Transverse colon (tissue), 4 donors: ENCODE data around the gene MRPL27. TPM values are rescaled to one million over a fixed set of nuclear protein-coding genes. Genes with fewer than 3 reads are reported as not detected.

ENCODE experiments used
- DNase-seq: peaks from one replicate; pipeline ENCODE4 v3.0.0-alpha.2; 2019
- H3K27ac ChIP-seq, 4 donors: fragments of 200-600 bp; sonication (generic); 2 replicates each; pipeline ENCODE4 v1.5.1; 2016 to 2018; ENCODE audit warnings: inconsistent platforms in 4 of 4
- H3K27me3 ChIP-seq: fragments of 200-600 bp; sonication (generic); 2 replicates; pipeline ENCODE4 v1.5.1; 2017; ENCODE audit warnings: inconsistent platforms
- H3K36me3 ChIP-seq, 4 donors: fragments of 200-600 bp; sonication (generic); 2 replicates each; pipeline ENCODE4 v1.5.1; 2017 to 2019; ENCODE audit warnings: inconsistent platforms in 4 of 4
- H3K4me1 ChIP-seq, 4 donors: fragments of 200-600 bp; sonication (generic); 2 replicates each; pipeline ENCODE4 v1.5.1; 2017 to 2020; ENCODE audit warnings: inconsistent platforms in 4 of 4
- H3K4me3 ChIP-seq, 4 donors: fragments of 200-600 bp; sonication (generic); 1 replicate in 1 of 4; 2 replicates in 3 of 4; pipeline versions ENCODE4 v1.5.1 to v1.6.1; 2017 to 2019; ENCODE audit warnings: inconsistent platforms in 4 of 4
- H3K9me3 ChIP-seq, 2 donors: fragments of 200-600 bp; sonication (generic); 2 replicates each; pipeline ENCODE4 v1.5.1; 2017 to 2019; ENCODE audit warnings: inconsistent platforms in 2 of 2
- CTCF ChIP-seq, 5 experiments: fragments of 200-600 bp in 3 of 5; fragments of 450-650 bp in 2 of 5; sonication (generic) in 3 of 5; IDR thresholded peaks; 1 replicate in 2 of 5; 2 replicates in 3 of 5; pipeline ENCODE4 v1.5.1; 2016 to 2017; ENCODE audit warnings: antibody characterized with exemption in 5 of 5, inconsistent platforms in 3 of 5, mild to moderate bottlenecking in 2 of 5, moderate library complexity in 1 of 5
- EP300 ChIP-seq: sonication (generic); formaldehyde crosslinking; IDR thresholded peaks from one replicate; pipeline ENCODE4 v1.6.1; 2017; ENCODE audit warnings: antibody characterized with exemption, low read depth
- POLR2A ChIP-seq: fragments of 450-650 bp; IDR thresholded peaks from one replicate; pipeline ENCODE4 v1.6.1; 2016; ENCODE audit warnings: antibody characterized with exemption, mild to moderate bottlenecking, moderate library complexity
- POLR2AphosphoS5 ChIP-seq, 3 donors: sonication (generic); formaldehyde crosslinking; IDR thresholded peaks; one replicate each; pipeline ENCODE4 v1.6.1; 2016; ENCODE audit warnings: antibody characterized with exemption in 3 of 3
- WGBS, 2 donors: methylation state at CpG; one replicate each; pipeline ENCODE4 v1.1.5; 2018; ENCODE audit warnings: low coverage in 1 of 2; 5-methylcytosine and 5-hydroxymethylcytosine counted together
- in situ Hi-C, 4 donors: fragments of 200-750 bp; cut with MboI; loops; one replicate each; pipeline versions ENCODE4 v1.15.0 to v1.15.1; 2017; ENCODE audit warnings: low sequenced_read_pairs in 3 of 4, low pct_ligation_motif_present in 1 of 4, low pct_unique_long_range_greater_than_20kb in 1 of 4
- intact Hi-C: fragments of 100-400 bp; cut with DNase I; formaldehyde crosslinking; loops from one replicate; pipeline ENCODE4 v1.15.1; 2023; ENCODE audit warnings: low total_unique reads
- total RNA-seq, 4 donors: library from RNA; depleted of rRNA; stranded (reverse); fragments of >200 nt; gene quantifications; one replicate each; pipeline ENCODE4 v1.1.0, GENCODE V29; 2016

The MRPL27 gene
- total RNA-seq, 4 donors from 2014 or later: 4.9 to 97.5 (median 46.9) TPM

- DNase-seq: no peak
- peaks cover 0 to 67% (median 35%) of the 10 kb centered on the region in 4 donors for H3K36me3 ChIP-seq
- in situ Hi-C loops (no loop called here), intact Hi-C loops (no loop called here)
- WGBS, 2 donors: 92 to 100% methylated on average over 1 to 12 of the region's 12 CpGs
- no peak overlapping the region for H3K4me3 ChIP-seq
- no peaks in the 10 kb centered on the region for H3K4me1 ChIP-seq
- no peak overlapping the region for H3K27ac ChIP-seq
- TF ChIP-seq CTCF (IDR thresholded peaks at IDR 0.05) (no peak), EP300 (no peak), POLR2AphosphoS5 (IDR thresholded peaks at IDR 0.05) (no peak), POLR2A (no peak)
- no peaks in the 10 kb centered on the region for H3K27me3 ChIP-seq
- H3K9me3 ChIP-seq: no peaks in the 10 kb centered on the region
These were observed 9.9 kb upstream of the MRPL27 start for GRCh38 chr17:50382931-50383330.

- intact Hi-C loops: no loop called here
- DNase-seq: no peak
- TF ChIP-seq CTCF (IDR thresholded peaks at IDR 0.05) (no peak), EP300 (no peak), POLR2A (no peak), POLR2AphosphoS5 (IDR thresholded peaks at IDR 0.05) (no peak)
These were observed 8.9 kb upstream of the MRPL27 start for GRCh38 chr17:50381920-50382319.

GRCh38 chr17:50381260-50381815 is 8.4 kb upstream of the MRPL27 start:
- DNase-seq: no peak
- TF ChIP-seq POLR2AphosphoS5 (IDR thresholded peaks at IDR 0.05) (no peak), CTCF (IDR thresholded peaks at IDR 0.05) (no peak), EP300 (no peak), POLR2A (no peak)
- Histone ChIP-seq H3K4me1 (no peaks in the 10 kb centered on the region), H3K9me3 (no peaks in the 10 kb centered on the region), H3K27me3 (no peaks in the 10 kb centered on the region), H3K36me3 (peaks cover 0 to 51% (median 27%) of the 10 kb centered on the region in 4 donors), H3K4me3 (no peak overlapping the region), H3K27ac (no peak overlapping the region)
- WGBS, 2 donors: 82 to 93% methylated on average over 5 to 7 of the region's 7 CpGs
- in situ Hi-C loops: no loop called here
- intact Hi-C loops: no loop called here

More at GRCh38 chr17:50381920-50382319, 8.9 kb upstream of the MRPL27 start:
- H3K4me1 ChIP-seq: no peaks in the 10 kb centered on the region
- no peaks in the 10 kb centered on the region for H3K27me3 ChIP-seq
- no peak overlapping the region for H3K4me3 ChIP-seq
- no peaks in the 10 kb centered on the region for H3K9me3 ChIP-seq
- H3K27ac ChIP-seq: no peak overlapping the region
- in situ Hi-C loops: no loop called here
- peaks cover 0 to 57% (median 30%) of the 10 kb centered on the region in 4 donors for H3K36me3 ChIP-seq
- WGBS, 2 donors: 41 to 60% methylated on average over 3 of the region's 3 CpGs

GRCh38 chr17:50380369-50381259 is 7.6 kb upstream of the MRPL27 start:
- 88% methylated on average over 13 of the region's 13 CpGs; no CpG with 5 or more reads in 1 of the 2 donors for WGBS, 2 donors
- in situ Hi-C loops (no loop called here), intact Hi-C loops (no loop called here)
- DNase-seq: no peak
- Histone ChIP-seq H3K4me3 (no peak overlapping the region), H3K27ac (no peak overlapping the region), H3K27me3 (no peaks in the 10 kb centered on the region), H3K9me3 (no peaks in the 10 kb centered on the region), H3K4me1 (peaks cover 0 to 2% (median 0%) of the 10 kb centered on the region in 4 donors), H3K36me3 (peaks cover 0 to 45% (median 24%) of the 10 kb centered on the region in 4 donors)
- no peak for TF ChIP-seq CTCF (IDR thresholded peaks at IDR 0.05)
- TF ChIP-seq EP300: no peak
- TF ChIP-seq POLR2A: no peak
- no peak for TF ChIP-seq POLR2AphosphoS5 (IDR thresholded peaks at IDR 0.05)
